ENCODE results near the gene CD52.
A peak's percentile ranks its signal among the peaks of the same experiment; 100 is the strongest.

CD52 gene

DNA sequence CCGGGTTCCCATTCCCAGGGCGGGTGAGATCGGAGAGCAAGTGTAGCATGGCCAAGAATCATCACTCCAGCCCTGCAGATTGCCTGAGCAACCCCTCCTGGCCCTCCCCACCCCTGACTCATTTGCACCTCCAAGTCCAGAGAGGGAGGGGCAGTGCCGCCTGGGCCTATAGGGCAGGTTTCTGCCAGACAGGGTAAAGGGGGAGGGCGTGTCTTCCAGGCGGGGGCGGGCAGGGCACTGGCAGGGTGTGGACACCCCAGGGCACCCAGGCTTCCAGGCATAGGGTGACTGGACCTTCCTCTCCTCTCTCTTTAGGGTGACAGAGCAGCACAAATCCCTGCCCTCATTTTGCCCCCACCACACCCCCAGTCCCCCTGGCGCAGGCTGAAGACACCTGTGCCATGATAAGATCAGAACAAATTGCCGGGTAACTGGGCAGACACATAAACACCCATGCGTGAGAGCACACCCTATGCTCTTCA, 39.4 kb downstream of the CD52 start:
- no peak for DNase-seq

DNA sequence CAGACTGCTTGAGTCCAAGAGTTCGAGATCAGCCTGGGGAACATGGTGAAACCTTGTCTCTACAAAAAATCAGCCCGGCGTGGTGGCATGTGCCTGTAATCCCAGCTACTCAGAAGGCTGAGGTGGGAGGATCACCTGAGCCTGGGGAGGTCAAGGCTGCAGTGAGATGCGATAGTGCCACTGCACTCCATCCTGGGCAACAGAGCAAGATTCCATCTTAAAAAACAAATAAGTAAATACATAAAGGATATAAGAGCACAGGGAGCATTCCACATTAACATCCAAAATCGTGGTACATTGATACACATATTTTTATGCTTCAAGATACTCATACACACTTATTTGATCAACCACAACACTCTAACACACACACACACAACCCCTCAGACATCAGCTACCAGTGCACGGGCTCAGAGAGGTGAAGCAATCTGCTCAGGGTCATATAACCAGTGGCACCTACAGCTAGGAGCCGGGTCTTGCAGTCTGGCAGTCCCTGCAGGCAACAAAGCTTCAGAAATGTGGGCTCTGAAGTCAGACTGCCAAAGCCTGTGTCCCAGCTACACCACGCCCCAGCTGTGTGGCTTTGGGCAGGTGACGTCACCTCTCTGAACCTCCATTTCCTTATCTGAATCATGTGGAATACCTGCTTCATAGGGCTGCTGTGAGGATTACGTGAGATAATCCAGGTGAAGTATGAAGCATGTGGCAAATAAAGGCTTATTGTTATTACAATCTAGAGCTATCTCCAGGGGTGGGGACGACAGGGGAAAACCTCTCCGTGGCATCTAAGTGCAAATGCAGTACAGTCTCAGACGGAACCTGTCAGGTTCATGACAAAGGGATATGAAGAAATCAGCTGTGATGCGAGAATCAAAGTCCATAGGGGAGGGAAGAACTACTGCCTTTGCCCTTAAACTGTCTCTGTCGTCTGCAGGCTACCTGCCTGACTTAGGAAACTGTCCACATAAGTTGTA, 40.9 kb downstream of the CD52 start:
- peak; percentile 79 for DNase-seq

DNA sequence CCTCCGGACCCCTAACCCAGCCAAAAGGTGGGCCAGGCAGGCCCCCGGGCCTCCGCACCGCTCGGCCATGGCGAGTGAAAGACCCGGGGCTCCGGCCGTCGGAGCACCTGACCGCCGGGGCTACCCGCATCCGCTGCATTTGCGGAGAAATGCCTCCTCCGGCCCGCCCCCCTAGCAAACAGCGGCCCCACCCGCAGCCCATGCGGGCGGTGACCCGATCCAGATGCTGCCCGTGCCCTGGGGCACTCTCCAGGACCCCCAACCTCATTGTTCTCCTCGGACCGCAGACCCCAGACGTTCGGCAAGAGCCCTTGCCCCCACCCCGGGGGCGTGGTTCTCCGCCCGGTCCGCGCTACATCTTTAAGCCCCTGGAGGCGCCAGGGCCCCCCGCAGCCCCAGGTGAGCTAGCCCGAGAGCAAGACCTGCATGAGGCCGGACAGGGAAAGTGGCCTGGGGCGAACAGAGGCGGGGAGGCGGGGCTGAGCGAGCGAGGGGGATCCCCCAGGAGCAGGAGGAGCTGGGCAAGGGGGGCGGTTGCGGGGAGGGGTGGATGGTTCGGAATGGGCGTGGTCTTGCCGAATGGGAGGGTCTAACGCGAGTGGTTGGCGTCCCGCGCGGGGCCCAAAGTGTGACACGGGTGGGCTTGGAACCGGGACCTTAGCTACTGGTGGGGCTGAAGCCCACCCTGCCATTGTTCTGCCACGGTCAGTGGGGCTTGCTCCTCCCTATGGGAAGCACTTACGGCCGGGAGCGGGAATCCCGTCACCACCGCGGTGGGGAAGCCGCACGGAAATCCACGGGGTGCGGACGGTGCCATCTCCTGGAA, 42.4 kb downstream of the CD52 start:
- peak; percentile 62 for DNase-seq

DNA sequence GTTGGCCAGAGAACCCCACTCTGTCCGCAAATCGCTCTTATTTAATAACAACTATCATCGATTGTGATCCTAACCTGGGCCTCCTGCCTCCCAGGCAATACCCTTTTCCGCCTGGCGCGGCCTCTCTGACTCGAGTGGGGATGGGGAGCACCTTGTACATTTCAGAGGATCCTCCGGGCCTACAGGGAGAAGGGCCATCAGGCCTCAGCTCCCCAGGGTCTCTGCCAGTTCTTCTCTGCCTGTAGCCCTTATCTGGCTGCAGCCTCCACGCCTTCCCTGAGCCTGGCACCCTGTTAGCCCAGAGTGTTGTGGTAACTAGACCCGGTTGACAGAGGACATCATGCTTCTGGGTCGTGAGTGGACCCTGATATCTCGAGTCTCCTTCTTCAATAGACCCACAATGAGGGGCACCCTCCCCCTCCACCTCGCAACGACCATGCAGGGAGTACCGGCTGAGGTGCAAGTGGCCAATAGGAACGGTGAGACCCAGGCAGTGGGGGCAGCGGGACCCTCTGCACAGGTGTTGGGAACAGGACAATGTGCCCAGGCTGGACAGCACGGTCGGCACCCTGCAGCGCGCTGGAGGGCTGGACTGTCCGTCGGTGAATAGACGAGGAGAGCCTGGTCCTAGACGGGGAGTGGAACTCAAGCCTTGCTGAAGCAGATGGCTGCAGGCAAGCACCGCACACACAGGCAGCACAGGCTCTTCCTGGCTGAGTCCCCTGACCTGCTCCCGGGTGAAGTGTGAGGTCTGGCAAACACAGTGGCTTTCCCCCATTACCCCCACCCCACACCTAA, 43.2 kb downstream of the CD52 start:
- no peak for DNase-seq

DNA sequence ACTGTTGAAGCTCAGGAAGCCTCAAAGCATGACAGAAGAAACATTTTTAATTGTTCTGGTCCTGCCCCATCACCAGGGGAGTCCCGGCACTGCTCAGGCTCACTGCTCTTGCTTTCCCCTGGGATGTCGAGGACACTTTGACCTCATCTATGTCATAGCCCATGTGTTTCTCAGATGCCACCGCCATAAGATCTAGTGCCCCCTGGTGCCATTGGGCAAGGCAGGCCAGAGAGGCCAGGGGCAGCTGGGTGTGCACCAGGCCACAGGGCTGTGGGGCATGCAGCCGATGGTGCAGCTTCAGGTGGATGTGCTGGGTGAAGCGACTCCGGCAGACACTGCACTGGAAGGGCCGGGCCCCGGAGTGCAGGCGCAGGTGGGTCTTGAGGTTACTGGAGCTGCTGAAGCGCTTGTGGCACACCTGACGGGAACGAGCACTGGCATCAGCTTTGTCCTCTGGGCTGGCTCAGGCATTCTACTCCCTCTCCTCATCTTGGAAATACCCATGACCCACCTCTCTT, 43.9 kb downstream of the CD52 start:
- no peak for DNase-seq

DNA sequence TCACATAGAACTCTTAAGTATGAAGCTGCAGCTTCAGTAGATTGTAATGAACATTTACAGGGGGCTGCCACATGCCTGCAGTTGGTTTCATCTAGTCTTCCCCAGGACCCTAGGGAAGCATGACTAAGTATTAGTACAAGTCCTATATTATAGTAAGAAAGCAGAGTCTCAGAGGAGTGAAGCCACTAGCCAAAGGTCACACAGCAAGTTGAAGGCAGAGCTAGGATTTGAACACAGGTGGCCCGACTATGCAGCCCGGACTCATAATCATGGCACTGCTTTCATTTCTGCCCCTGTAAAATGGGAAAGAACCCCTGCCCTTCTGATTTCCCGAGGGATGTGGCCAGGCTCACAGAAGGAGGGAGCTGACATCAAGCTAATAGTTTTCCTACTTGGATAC, 44.6 kb downstream of the CD52 start:
- no peak for DNase-seq

DNA sequence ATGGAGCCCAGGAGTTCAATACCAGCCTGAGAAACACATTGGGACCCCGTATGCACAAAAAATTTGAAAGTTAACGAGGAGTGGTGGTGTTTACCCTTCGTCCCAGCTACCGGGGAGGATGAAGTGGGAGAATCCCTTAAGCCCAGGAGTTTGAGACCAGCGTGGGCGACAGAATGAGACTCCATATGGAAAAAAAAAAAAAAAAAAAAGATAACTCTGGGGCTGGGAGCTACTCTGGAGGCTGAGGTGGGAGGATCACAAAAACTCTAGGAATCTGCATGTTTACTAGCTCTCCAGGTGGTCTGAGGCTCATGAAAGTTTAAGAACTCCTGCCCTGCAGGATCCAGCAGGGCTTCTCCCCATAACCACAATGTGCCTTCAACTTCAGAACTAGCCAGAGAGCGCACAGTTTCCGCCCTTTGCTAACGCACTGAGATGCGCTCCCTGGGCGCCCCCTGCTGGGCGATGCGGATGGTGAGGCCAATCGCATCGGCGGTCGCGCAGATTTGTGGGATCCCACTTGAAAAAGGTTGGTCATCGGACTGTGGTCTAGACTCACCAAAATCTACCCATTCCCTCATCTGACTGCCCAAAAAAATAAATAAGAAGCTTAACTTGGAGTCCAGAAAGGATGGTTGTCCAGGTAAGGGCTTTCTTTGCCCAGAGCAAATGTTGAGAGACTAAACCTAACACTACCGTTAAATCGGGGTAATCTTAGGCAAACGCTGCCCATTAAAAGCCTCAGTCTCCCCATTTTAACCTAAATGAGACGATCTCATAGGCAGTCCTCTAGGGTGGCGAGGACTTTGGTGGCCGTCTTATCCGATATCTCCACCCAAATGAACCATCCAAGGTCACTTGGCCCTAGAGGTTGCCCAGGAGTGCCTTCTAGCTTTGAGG, 46.0 kb downstream of the CD52 start:
- DNase-seq, result peak; percentile 87

DNA sequence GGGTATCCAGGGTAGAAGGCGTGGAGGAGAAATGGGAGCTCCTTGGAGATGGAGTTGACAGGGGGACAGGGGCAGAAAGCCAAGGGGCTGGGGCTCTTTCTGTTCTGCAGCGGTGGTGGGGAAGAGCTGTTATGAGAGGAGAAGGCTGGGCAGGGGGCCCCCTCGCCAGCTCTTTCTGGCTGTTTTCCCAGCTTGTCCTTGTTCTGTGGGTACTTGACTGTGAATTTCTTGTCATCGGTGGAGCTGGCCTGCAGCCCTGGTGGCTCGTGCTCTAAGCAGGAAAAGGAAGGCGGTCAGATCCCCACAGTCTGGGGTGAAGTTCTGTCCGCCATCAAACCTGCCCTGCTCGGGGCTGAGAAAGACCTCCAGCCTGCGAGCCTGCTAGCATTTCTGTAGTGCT, 47.2 kb downstream of the CD52 start:
- no peak for DNase-seq

DNA sequence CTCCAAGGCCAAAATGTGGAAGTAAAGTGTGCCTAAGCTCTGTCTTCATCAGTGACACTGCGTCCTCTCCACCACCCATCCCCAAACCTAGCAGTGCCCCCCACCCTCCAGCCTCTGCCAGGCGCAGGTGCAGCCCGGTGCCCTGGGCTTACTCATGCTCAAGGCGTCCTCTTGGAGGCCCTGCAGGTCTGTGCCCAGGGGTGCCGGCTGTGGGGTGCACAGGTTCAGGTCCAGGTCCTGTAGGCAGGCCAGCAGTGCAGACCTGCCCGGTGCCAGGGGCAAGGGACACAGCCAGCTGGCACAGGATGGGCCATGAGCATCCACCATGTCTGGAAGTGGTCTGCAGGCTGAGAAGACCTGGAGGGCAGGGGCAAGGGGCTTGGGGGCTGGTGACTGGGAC, 49.7 kb downstream of the CD52 start:
- DNase-seq, result no peak

DNA sequence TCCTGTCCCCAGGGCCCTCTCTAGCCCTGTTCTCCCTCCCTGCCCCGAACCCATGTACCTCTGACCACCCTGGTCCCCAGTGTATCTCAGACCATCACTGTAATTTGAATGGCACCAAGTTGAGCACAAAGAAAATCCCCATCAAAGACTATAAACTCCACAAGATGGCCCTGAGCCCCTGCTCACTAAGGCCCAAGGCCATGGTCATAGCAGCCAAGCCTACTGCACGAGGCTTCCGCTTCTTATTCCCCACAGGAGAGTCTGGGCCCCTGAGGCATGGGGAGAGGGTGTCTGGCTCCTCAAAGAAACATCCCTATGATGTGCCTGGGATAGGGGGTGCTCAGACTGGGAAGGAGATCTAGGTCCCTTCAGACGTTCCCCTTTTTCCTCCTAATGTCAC, 50.2 kb downstream of the CD52 start:
- no peak for DNase-seq

DNA sequence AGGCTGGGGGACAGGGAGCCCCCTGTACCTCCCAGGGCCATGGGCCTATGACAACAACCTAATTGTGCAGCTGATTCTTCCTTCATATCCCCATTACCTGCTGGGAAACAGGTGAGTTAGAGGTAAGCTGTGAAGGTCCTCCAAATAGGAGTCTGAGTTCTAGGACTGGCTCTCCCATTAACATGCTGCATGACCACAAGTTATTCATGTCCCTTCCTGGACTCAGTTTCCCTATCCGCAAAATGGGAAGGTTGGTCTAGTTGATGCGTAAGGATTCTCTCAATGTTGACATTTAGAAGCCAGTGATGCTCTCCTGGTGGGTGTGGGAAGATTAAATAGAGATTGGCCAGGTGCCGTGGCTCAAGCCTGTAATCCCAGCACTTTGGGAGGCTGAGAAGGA, 50.7 kb downstream of the CD52 start:
- DNase-seq, result no peak

All from CD4-positive, alpha-beta T cell treated with Interleukin-10 for 1 hour (primary cell).